Fibroblast of peridontal ligament (primary cell): Measurements from ENCODE around the gene MYO5B.
"Not testable (repeated sequence)": the region's sequence is repeated elsewhere in the genome, so short reads cannot be mapped to it uniquely, and the experiment has no call there.

Source experiments
- DNase-seq: peaks from one replicate; pipeline ENCODE4 v3.0.0-alpha.2; 2010; ENCODE audit errors: extremely low read depth

MYO5B gene

GRCh38 chr18:49798001-49798400, 396.9 kb downstream of the MYO5B start:
- DNase-seq = no peak

- no peak for DNase-seq
Measured at GRCh38 chr18:49795612-49796552, 399.1 kb downstream of the MYO5B start.

- DNase-seq = no peak
Measured at GRCh38 chr18:49794743-49795142, 400.2 kb downstream of the MYO5B start.

- not testable (repeated sequence) for DNase-seq
Measured at GRCh38 chr18:49789560-49790134, 405.3 kb downstream of the MYO5B start.

GRCh38 chr18:49788327-49788898, 406.5 kb downstream of the MYO5B start:
- DNase-seq = peak; percentile 34

GRCh38 chr18:49786019-49786720, 408.8 kb downstream of the MYO5B start:
- DNase-seq = no peak

- peak; percentile 49 for DNase-seq
Measured at GRCh38 chr18:49784427-49785185, 410.3 kb downstream of the MYO5B start.

GRCh38 chr18:49783631-49784030, 411.3 kb downstream of the MYO5B start:
- not testable (repeated sequence) for DNase-seq

- no peak for DNase-seq
Measured at GRCh38 chr18:49778826-49779465, 416.0 kb downstream of the MYO5B start.
